ENCODE data around the gene ZNF79.

ZNF79 gene

DNA sequence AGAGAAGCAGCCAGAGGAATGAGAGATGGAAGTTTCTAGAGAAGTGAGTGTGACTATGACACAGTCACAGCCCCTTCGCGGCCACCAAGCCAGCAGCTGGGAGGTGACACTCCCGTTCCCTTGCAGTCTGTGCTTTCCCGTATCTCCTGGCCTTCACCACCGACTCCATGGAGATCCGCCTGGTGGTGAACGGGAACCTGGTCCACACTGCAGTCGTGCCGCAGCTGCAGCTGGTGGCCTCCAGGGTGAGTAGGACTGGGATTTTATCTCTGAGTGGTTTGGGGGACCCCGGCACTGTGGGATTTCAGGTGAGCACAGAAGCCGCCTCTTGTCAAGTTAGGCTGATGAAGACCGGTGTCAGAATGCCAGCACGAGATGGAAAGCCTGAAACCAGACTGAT lies 39.3 kb upstream of the ZNF79 start:
- Histone ChIP-seq H3K36me3 (ENCODE audit: low read depth) (no peaks in the 10 kb centered on the region), H3K4me1 (ENCODE audit: insufficient read depth, poor library complexity, severe bottlenecking) (peaks cover 13% of the 10 kb centered on the region), H3K9me3 (ENCODE audit: severe bottlenecking) (no peaks in the 10 kb centered on the region), H3K27me3 (ENCODE audit: insufficient read depth, poor library complexity, severe bottlenecking) (no peaks in the 10 kb centered on the region), H3K4me3 (ENCODE audit: severe bottlenecking) (no peak overlapping the region), H3K27ac (ENCODE audit: poor library complexity, severe bottlenecking) (no peak overlapping the region)
- ATAC-seq (ENCODE audit: low read depth) (no peak), DNase-seq (ENCODE audit: low spot score) (no peak)
- TF ChIP-seq CTCF (IDR thresholded peaks at IDR 0.05; ENCODE audit: poor library complexity, severe bottlenecking) = no peak

DNA sequence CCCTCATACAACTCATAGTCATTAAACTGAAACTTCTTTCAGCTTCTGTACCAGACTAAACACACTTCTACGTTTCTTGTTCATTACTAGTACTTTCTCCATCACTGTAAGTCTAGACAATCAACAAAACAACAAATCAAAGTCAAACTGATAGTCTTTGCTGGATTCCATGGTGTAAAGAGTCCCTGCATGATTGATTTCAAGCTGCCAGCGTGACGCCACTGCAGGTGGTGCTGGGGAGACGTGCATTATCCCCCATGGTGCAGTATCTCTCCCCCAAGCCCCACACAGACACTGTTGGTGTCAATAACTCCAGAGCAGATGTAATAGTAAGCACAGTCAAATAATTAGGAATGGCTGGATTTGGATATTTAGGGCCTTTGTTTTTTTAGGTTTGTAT lies 37.9 kb upstream of the ZNF79 start:
- no peak for TF ChIP-seq CTCF (IDR thresholded peaks at IDR 0.05; ENCODE audit: poor library complexity, severe bottlenecking)
- H3K36me3 ChIP-seq (ENCODE audit: low read depth) = no peaks in the 10 kb centered on the region
- H3K27ac ChIP-seq (ENCODE audit: poor library complexity, severe bottlenecking) = no peak overlapping the region
- no peak overlapping the region for H3K4me3 ChIP-seq (ENCODE audit: severe bottlenecking)
- ATAC-seq (ENCODE audit: low read depth) = no peak
- no peaks in the 10 kb centered on the region for H3K9me3 ChIP-seq (ENCODE audit: severe bottlenecking)
- DNase-seq (ENCODE audit: low spot score) = no peak
- no peaks in the 10 kb centered on the region for H3K27me3 ChIP-seq (ENCODE audit: insufficient read depth, poor library complexity, severe bottlenecking)
- peaks cover 22% of the 10 kb centered on the region for H3K4me1 ChIP-seq (ENCODE audit: insufficient read depth, poor library complexity, severe bottlenecking)

- no peak for ATAC-seq (ENCODE audit: low read depth)
- DNase-seq (ENCODE audit: low spot score) = no peak
- Histone ChIP-seq H3K9me3 (ENCODE audit: severe bottlenecking) (no peaks in the 10 kb centered on the region), H3K36me3 (ENCODE audit: low read depth) (no peaks in the 10 kb centered on the region), H3K27me3 (ENCODE audit: insufficient read depth, poor library complexity, severe bottlenecking) (no peaks in the 10 kb centered on the region), H3K4me1 (ENCODE audit: insufficient read depth, poor library complexity, severe bottlenecking) (peaks cover 22% of the 10 kb centered on the region), H3K4me3 (ENCODE audit: severe bottlenecking) (no peak overlapping the region), H3K27ac (ENCODE audit: poor library complexity, severe bottlenecking) (no peak overlapping the region)
- no peak for TF ChIP-seq CTCF (IDR thresholded peaks at IDR 0.05; ENCODE audit: poor library complexity, severe bottlenecking)
These were observed 37.2 kb upstream of the ZNF79 start for GRCh38 chr9:127386981-127387380.

DNA sequence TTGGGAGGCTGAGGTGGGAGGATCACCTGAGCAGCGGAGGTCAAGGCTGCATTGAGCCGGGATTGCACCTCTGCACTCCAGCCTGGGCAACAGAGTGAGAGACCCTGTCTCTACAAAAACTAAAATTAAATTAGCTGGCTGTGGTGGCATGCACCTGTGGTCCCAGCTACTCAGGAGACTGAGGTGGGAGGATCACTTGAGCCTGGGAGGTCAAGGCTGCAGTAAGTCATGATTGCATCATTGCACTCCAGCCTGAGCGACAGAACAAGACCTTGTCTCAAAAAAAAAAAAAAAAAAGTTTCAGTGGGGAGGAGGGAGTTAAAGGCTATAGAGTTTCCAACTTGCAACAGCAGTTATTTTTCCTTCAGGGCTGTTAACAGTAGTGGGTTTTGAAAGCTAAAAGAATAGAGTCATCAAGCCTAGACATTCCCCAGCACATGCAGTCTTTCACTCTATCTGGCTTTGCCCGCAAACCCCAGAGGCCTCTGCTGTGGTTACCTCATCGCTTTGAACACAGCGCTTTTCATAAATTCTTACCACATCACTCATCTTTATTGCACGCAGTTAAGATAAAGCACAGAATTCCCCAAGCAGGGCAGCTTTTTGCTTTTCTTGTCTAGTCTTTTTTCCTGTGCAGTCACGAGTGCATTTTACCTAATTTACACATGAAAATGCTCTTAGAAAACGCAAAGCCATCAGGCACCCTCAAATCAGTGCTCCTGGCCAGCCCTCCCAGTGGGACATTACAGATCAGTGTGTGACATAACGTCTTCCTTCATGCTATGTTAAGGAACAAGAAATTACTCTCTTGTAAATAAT lies 35.9 kb upstream of the ZNF79 start:
- H3K27ac ChIP-seq (ENCODE audit: poor library complexity, severe bottlenecking) = peak overlapping the region; percentile 59
- DNase-seq (ENCODE audit: low spot score) (no peak), ATAC-seq (ENCODE audit: low read depth) (peak; percentile 100)

More for the DNA sequence above, 35.9 kb upstream of the ZNF79 start:
- H3K36me3 ChIP-seq (ENCODE audit: low read depth) = no peaks in the 10 kb centered on the region
- peaks cover 22% of the 10 kb centered on the region for H3K4me1 ChIP-seq (ENCODE audit: insufficient read depth, poor library complexity, severe bottlenecking)
- no peak overlapping the region for H3K4me3 ChIP-seq (ENCODE audit: severe bottlenecking)
- no peak for TF ChIP-seq CTCF (IDR thresholded peaks at IDR 0.05; ENCODE audit: poor library complexity, severe bottlenecking)
- H3K27me3 ChIP-seq (ENCODE audit: insufficient read depth, poor library complexity, severe bottlenecking) = no peaks in the 10 kb centered on the region
- H3K9me3 ChIP-seq (ENCODE audit: severe bottlenecking) = no peaks in the 10 kb centered on the region
